ENCODE measurements around the gene ZNF512B.

The ZNF512B gene

GRCh38 chr20:64003960-64004725 is 34.4 kb upstream of the ZNF512B start:
- Histone ChIP-seq H3K9me3 (replicated peaks; ENCODE audit: low read length) (no peaks in the 10 kb centered on the region), H3K4me3 (ENCODE audit: low read length) (no peak overlapping the region), H3K4me2 (ENCODE audit: low read length) (no peak overlapping the region), H3K36me3 (ENCODE audit: insufficient read depth, low read length) (peaks cover 67% of the 10 kb centered on the region), H3K4me1 (ENCODE audit: control insufficient read depth, insufficient read depth, low read length) (peaks cover 5% of the 10 kb centered on the region), H3K27me3 (ENCODE audit: control insufficient read depth, insufficient read depth, low read length) (no peaks in the 10 kb centered on the region), H3K9ac (ENCODE audit: low read depth, low read length) (no peak overlapping the region)

GRCh38 chr20:64001607-64002011 is 31.9 kb upstream of the ZNF512B start:
- Histone ChIP-seq H3K4me2 (ENCODE audit: low read length) (no peak overlapping the region), H3K9ac (ENCODE audit: low read depth, low read length) (no peak overlapping the region), H3K27me3 (ENCODE audit: control insufficient read depth, insufficient read depth, low read length) (no peaks in the 10 kb centered on the region), H3K36me3 (ENCODE audit: insufficient read depth, low read length) (peaks cover 60% of the 10 kb centered on the region), H3K4me1 (ENCODE audit: control insufficient read depth, insufficient read depth, low read length) (peaks cover 5% of the 10 kb centered on the region), H3K4me3 (ENCODE audit: low read length) (no peak overlapping the region), H3K9me3 (replicated peaks; ENCODE audit: low read length) (no peaks in the 10 kb centered on the region)

GRCh38 chr20:64000906-64001305 is 31.2 kb upstream of the ZNF512B start:
- Histone ChIP-seq H3K9me3 (replicated peaks; ENCODE audit: low read length) (no peaks in the 10 kb centered on the region), H3K4me1 (ENCODE audit: control insufficient read depth, insufficient read depth, low read length) (peaks cover 5% of the 10 kb centered on the region), H3K36me3 (ENCODE audit: insufficient read depth, low read length) (peaks cover 64% of the 10 kb centered on the region), H3K4me2 (ENCODE audit: low read length) (no peak overlapping the region), H3K27me3 (ENCODE audit: control insufficient read depth, insufficient read depth, low read length) (no peaks in the 10 kb centered on the region), H3K4me3 (ENCODE audit: low read length) (no peak overlapping the region), H3K9ac (ENCODE audit: low read depth, low read length) (no peak overlapping the region)

- Histone ChIP-seq H3K27me3 (ENCODE audit: control insufficient read depth, insufficient read depth, low read length) (no peaks in the 10 kb centered on the region), H3K36me3 (ENCODE audit: insufficient read depth, low read length) (peaks cover 26% of the 10 kb centered on the region), H3K4me3 (ENCODE audit: low read length) (no peak overlapping the region), H3K9ac (ENCODE audit: low read depth, low read length) (no peak overlapping the region), H3K9me3 (replicated peaks; ENCODE audit: low read length) (no peaks in the 10 kb centered on the region), H3K4me2 (ENCODE audit: low read length) (no peak overlapping the region), H3K4me1 (ENCODE audit: control insufficient read depth, insufficient read depth, low read length) (peaks cover 29% of the 10 kb centered on the region)
These were observed 13.2 kb upstream of the ZNF512B start for GRCh38 chr20:63982937-63983336.

GRCh38 chr20:63980806-63981728 is 11.3 kb upstream of the ZNF512B start, which contains the start of gene PRPF6:
TSS of gene PRPF6 (plus strand) at chr20:63981132. CDS start at chr20:63981246, 114 bp downstream.
- H3K4me2 ChIP-seq (ENCODE audit: low read length): peak within 1 kb of the TSS; percentile 84
- no peaks in the 10 kb centered on the region for H3K9me3 ChIP-seq (replicated peaks; ENCODE audit: low read length)
- H3K4me3 ChIP-seq (ENCODE audit: low read length): peak within 1 kb of the TSS; percentile 87
- peak within 1 kb of the TSS; percentile 92 for H3K9ac ChIP-seq (ENCODE audit: low read depth, low read length)
- H3K36me3 ChIP-seq (ENCODE audit: insufficient read depth, low read length): peaks cover 24% of the 10 kb centered on the region
- H3K4me1 ChIP-seq (ENCODE audit: control insufficient read depth, insufficient read depth, low read length): peaks cover 35% of the 10 kb centered on the region
- no peaks in the 10 kb centered on the region for H3K27me3 ChIP-seq (ENCODE audit: control insufficient read depth, insufficient read depth, low read length)

GRCh38 chr20:63980317-63980805 is 10.6 kb upstream of the ZNF512B start:
- Histone ChIP-seq H3K27me3 (ENCODE audit: control insufficient read depth, insufficient read depth, low read length) (no peaks in the 10 kb centered on the region), H3K36me3 (ENCODE audit: insufficient read depth, low read length) (peaks cover 17% of the 10 kb centered on the region), H3K4me1 (ENCODE audit: control insufficient read depth, insufficient read depth, low read length) (peaks cover 35% of the 10 kb centered on the region), H3K9me3 (replicated peaks; ENCODE audit: low read length) (no peaks in the 10 kb centered on the region), H3K4me2 (ENCODE audit: low read length) (peak overlapping the region; percentile 84), H3K9ac (ENCODE audit: low read depth, low read length) (peak overlapping the region; percentile 92), H3K4me3 (ENCODE audit: low read length) (peak overlapping the region; percentile 87)

GRCh38 chr20:63979557-63980316 is 10.0 kb upstream of the ZNF512B start, which contains the start of gene SAMD10:
TSS of gene SAMD10 (minus strand) at chr20:63979642. CDS start at chr20:63979467, 175 bp downstream.
- peak within 1 kb of the TSS; percentile 87 for H3K4me3 ChIP-seq (ENCODE audit: low read length)
- peak within 1 kb of the TSS; percentile 92 for H3K9ac ChIP-seq (ENCODE audit: low read depth, low read length)
- peaks cover 35% of the 10 kb centered on the region for H3K4me1 ChIP-seq (ENCODE audit: control insufficient read depth, insufficient read depth, low read length)
- no peaks in the 10 kb centered on the region for H3K9me3 ChIP-seq (replicated peaks; ENCODE audit: low read length)
- H3K36me3 ChIP-seq (ENCODE audit: insufficient read depth, low read length): peaks cover 11% of the 10 kb centered on the region
- H3K27me3 ChIP-seq (ENCODE audit: control insufficient read depth, insufficient read depth, low read length): no peaks in the 10 kb centered on the region
- peak within 1 kb of the TSS; percentile 84 for H3K4me2 ChIP-seq (ENCODE audit: low read length)

- Histone ChIP-seq H3K4me1 (ENCODE audit: control insufficient read depth, insufficient read depth, low read length) (peaks cover 35% of the 10 kb centered on the region), H3K9ac (ENCODE audit: low read depth, low read length) (peak overlapping the region; percentile 26), H3K4me2 (ENCODE audit: low read length) (peak overlapping the region; percentile 84), H3K9me3 (replicated peaks; ENCODE audit: low read length) (no peaks in the 10 kb centered on the region), H3K27me3 (ENCODE audit: control insufficient read depth, insufficient read depth, low read length) (no peaks in the 10 kb centered on the region), H3K36me3 (ENCODE audit: insufficient read depth, low read length) (peaks cover 7% of the 10 kb centered on the region), H3K4me3 (ENCODE audit: low read length) (peak overlapping the region; percentile 65)
These were observed 9.5 kb upstream of the ZNF512B start for GRCh38 chr20:63979229-63979556.

- H3K4me2 ChIP-seq (ENCODE audit: low read length): peak overlapping the region; percentile 84
- peaks cover 35% of the 10 kb centered on the region for H3K4me1 ChIP-seq (ENCODE audit: control insufficient read depth, insufficient read depth, low read length)
These were observed 8.8 kb upstream of the ZNF512B start for GRCh38 chr20:63978319-63979228.

GRCh38 chr20:63977739-63978276 is 8.1 kb upstream of the ZNF512B start:
- peaks cover 35% of the 10 kb centered on the region for H3K4me1 ChIP-seq (ENCODE audit: control insufficient read depth, insufficient read depth, low read length)

More at GRCh38 chr20:63978319-63979228, 8.8 kb upstream of the ZNF512B start:
- Histone ChIP-seq H3K9ac (ENCODE audit: low read depth, low read length) (peak overlapping the region; percentile 26), H3K9me3 (replicated peaks; ENCODE audit: low read length) (no peaks in the 10 kb centered on the region), H3K4me3 (ENCODE audit: low read length) (peak overlapping the region; percentile 65), H3K27me3 (ENCODE audit: control insufficient read depth, insufficient read depth, low read length) (no peaks in the 10 kb centered on the region), H3K36me3 (ENCODE audit: insufficient read depth, low read length) (peaks cover 7% of the 10 kb centered on the region)

More at GRCh38 chr20:63977739-63978276, 8.1 kb upstream of the ZNF512B start:
- Histone ChIP-seq H3K4me3 (ENCODE audit: low read length) (no peak overlapping the region), H3K27me3 (ENCODE audit: control insufficient read depth, insufficient read depth, low read length) (no peaks in the 10 kb centered on the region), H3K36me3 (ENCODE audit: insufficient read depth, low read length) (peaks cover 1% of the 10 kb centered on the region), H3K9ac (ENCODE audit: low read depth, low read length) (no peak overlapping the region), H3K4me2 (ENCODE audit: low read length) (peak overlapping the region; percentile 84), H3K9me3 (replicated peaks; ENCODE audit: low read length) (no peaks in the 10 kb centered on the region)
